ENCODE data around the gene LRCH1.

Gene LRCH1

DNA sequence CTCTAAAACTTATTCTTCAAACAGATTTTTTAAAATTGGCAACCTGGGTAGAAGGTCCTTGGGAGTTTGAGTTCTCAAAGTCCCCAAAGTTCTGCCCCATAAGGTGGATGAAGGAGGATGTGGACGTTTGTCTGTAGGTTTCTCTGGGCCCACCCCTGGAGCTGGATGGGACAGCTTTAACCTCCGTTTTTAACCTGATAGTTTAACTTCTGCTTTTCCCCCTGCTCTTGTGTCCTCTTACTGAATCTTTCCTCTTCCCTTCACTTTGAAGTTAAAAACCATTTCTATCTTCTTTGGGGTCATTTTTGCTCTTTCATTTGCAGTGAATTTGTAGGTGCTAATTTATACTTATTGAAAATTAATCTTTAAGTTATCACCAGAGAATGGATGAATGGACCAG is 164.9 kb downstream of the LRCH1 start:
- TF ChIP-seq, protein P1, sequence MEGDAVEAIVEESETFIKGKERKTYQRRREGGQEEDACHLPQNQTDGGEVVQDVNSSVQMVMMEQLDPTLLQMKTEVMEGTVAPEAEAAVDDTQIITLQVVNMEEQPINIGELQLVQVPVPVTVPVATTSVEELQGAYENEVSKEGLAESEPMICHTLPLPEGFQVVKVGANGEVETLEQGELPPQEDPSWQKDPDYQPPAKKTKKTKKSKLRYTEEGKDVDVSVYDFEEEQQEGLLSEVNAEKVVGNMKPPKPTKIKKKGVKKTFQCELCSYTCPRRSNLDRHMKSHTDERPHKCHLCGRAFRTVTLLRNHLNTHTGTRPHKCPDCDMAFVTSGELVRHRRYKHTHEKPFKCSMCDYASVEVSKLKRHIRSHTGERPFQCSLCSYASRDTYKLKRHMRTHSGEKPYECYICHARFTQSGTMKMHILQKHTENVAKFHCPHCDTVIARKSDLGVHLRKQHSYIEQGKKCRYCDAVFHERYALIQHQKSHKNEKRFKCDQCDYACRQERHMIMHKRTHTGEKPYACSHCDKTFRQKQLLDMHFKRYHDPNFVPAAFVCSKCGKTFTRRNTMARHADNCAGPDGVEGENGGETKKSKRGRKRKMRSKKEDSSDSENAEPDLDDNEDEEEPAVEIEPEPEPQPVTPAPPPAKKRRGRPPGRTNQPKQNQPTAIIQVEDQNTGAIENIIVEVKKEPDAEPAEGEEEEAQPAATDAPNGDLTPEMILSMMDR (IDR thresholded peaks at IDR 0.05; ENCODE audit: insufficient read depth, low read depth, low read length, missing control alignments), result no peak
- no peak overlapping the region for H3K4me3 ChIP-seq (ENCODE audit: low read depth, low read length)
- DNase-seq (ENCODE audit: low read depth), result no peak

DNA sequence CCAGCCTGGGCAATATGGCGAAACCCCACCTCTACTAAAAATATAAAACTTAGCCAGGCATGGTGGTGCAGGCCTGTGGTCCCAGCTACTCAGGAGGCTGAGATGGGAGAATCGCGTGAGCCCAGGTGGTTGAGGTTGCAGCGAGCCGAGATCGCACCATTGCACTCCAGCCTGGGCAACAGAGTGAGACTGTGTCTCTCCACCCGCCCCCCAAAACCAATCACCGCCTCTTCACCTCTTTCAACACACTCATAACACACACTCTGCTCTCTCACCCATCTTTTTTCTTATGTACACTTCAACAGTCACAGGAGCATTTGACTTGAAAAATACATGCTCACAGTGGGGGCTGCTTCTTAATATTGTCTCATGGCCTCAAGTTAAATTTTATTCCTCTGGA is 167.2 kb downstream of the LRCH1 start:
- no peak overlapping the region for H3K4me3 ChIP-seq (ENCODE audit: low read depth, low read length)
- TF ChIP-seq, protein P1 (IDR thresholded peaks at IDR 0.05; ENCODE audit: insufficient read depth, low read depth, low read length, missing control alignments), result no peak
- DNase-seq (ENCODE audit: low read depth), result peak; percentile 52

GRCh38 chr13:46721054-46721453 is 168.1 kb downstream of the LRCH1 start:
- peak; percentile 53 for DNase-seq (ENCODE audit: low read depth)
- no peak overlapping the region for H3K4me3 ChIP-seq (ENCODE audit: low read depth, low read length)
- TF ChIP-seq, protein P1 (IDR thresholded peaks at IDR 0.05; ENCODE audit: insufficient read depth, low read depth, low read length, missing control alignments), result peak; percentile 40

DNA sequence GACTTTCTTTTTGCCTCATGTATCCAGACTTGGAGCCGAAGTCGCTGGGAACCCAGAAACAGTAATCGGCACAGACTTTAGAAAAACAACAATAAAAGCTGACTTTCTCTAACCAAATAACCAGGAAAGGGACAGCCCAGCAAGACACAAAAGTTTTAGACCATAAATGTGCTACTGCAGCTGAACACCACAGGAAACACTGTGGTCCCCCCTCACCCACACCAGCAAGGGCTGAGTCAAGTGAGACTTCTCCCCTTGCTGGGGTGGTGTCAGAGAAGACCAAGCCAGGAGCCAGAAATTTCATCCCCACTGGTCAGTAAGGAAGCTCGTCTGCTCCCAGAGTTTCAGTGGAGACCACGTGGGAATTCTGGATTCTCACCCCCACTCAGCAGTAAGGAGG is 173.4 kb downstream of the LRCH1 start:
- DNase-seq (ENCODE audit: low read depth), result no peak

DNA sequence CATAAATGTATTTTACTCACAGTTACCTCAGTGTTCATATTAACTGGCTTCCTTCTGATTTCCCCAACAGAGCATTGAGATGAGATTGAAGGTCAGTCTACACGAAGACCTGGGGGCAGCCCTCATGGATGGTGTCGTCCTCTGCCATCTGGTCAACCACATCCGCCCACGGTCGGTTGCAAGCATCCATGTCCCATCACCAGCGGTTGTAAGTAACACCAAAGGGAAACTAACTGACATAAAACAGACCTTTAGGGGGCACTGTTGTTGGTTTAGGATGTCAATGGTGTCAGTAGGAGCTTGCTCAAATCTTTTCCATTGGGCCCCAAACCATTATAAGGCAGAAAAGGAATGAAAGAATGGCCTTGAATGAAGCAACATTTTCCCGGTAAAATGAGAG is 175.8 kb downstream of the LRCH1 start:
- TF ChIP-seq, protein P1 (IDR thresholded peaks at IDR 0.05; ENCODE audit: insufficient read depth, low read depth, low read length, missing control alignments), result peak; percentile 25
- DNase-seq (ENCODE audit: low read depth), result peak; percentile 34
- H3K4me3 ChIP-seq (ENCODE audit: low read depth, low read length), result no peak overlapping the region

More for the DNA sequence above, 173.4 kb downstream of the LRCH1 start:
- no peak overlapping the region for H3K4me3 ChIP-seq (ENCODE audit: low read depth, low read length)
- TF ChIP-seq, protein P1 (IDR thresholded peaks at IDR 0.05; ENCODE audit: insufficient read depth, low read depth, low read length, missing control alignments), result no peak

- no peak overlapping the region for H3K4me3 ChIP-seq (ENCODE audit: low read depth, low read length)
- no peak for DNase-seq (ENCODE audit: low read depth)
- TF ChIP-seq, protein P1 (IDR thresholded peaks at IDR 0.05; ENCODE audit: insufficient read depth, low read depth, low read length, missing control alignments), result no peak
Observed at GRCh38 chr13:46731535-46731934, 178.6 kb downstream of the LRCH1 start.

DNA sequence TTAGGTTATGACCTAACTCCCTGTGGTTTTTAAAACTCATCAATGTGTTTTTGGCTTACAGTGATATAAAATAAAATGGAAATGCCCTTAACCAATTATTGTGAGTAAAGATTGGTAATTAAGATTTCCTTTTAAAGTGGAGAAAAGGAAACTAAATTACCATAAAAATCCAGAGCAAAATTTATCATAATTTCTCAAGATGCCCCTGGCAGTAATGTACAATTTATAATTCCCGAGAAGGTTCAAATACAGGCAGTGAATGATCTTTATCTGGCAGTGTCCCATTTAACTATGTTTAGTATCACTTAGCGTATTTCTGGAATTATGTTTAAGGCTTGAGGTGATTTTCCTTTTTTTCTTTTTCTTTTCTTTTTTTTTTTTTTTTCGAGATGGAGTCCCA is 182.5 kb downstream of the LRCH1 start:
- TF ChIP-seq, protein P1 (IDR thresholded peaks at IDR 0.05; ENCODE audit: insufficient read depth, low read depth, low read length, missing control alignments), result no peak
- no peak overlapping the region for H3K4me3 ChIP-seq (ENCODE audit: low read depth, low read length)
- DNase-seq (ENCODE audit: low read depth), result no peak
